Esophagus muscularis mucosa (tissue), 3 donors: Measurements from ENCODE around the gene UMODL1.

Source experiments
- CTCF ChIP-seq, 3 experiments: fragments of 200-600 bp in 2 of 3; fragments of 450-650 bp in 1 of 3; sonication (generic) in 2 of 3; IDR thresholded peaks; one replicate each; pipeline ENCODE4 v1.5.1; 2017 to 2019; ENCODE audit warnings: antibody characterized with exemption in 3 of 3, mild to moderate bottlenecking in 2 of 3, moderate library complexity in 1 of 3
- POLR2A ChIP-seq: fragments of 450-650 bp; IDR thresholded peaks from one replicate; pipeline ENCODE4 v1.6.1; 2017; ENCODE audit warnings: antibody characterized with exemption, moderate library complexity, mild to moderate bottlenecking, low read depth

- TF ChIP-seq CTCF (IDR thresholded peaks at IDR 0.05) (no peak), POLR2A (no peak)
Measured at GRCh38 chr21:42148097-42148496, 77.0 kb downstream of the UMODL1 start.
